K562 (cell line): ENCODE measurements around the gene ODC1. TPM values are rescaled to one million over a fixed set of nuclear protein-coding genes. Genes with fewer than 3 reads are reported as not detected.

Experiments used
- CBX8 ChIP-seq: fragments of 200-600 bp; sonication (generic); IDR thresholded peaks from 2 replicates; pipeline ENCODE4 v1.6.1; 2012; ENCODE audit warnings: borderline replicate concordance, mixed run types, low read depth, mild to moderate bottlenecking, moderate library complexity, mixed read lengths, low read length, control low read depth, inconsistent platforms; ENCODE audit not compliant: poor library complexity, severe bottlenecking; ENCODE audit errors: extremely low read depth
- CHCHD3 ChIP-seq: fragments of 250-450 bp; sonication (Bioruptor Pico); IDR thresholded peaks from 2 replicates; pipeline ENCODE4 v2.1.2; 2022; ENCODE audit warnings: mild to moderate bottlenecking
- CXXC5 ChIP-seq: fragments of 250-450 bp; sonication (Bioruptor Pico); IDR thresholded peaks from 2 replicates; pipeline ENCODE4 v1.8.0; 2022; ENCODE audit warnings: inconsistent platforms, mild to moderate bottlenecking, moderate library complexity
- E2F3 ChIP-seq: fragments of 250-450 bp; sonication (Bioruptor Pico); IDR thresholded peaks from 2 replicates; pipeline ENCODE4 v1.4.0; 2020; ENCODE audit warnings: mild to moderate bottlenecking
- KDM1A ChIP-seq, 2 experiments: fragments of 450-650 bp; IDR thresholded peaks; 2 replicates each; pipeline ENCODE4 v1.6.1; 2016; ENCODE audit warnings: mild to moderate bottlenecking in 2 of 2
- L3MBTL2 ChIP-seq: fragments of 450-650 bp; IDR thresholded peaks from 2 replicates; pipeline ENCODE4 v1.6.1; 2016; ENCODE audit warnings: mild to moderate bottlenecking, moderate library complexity
- NR3C1 ChIP-seq: sonication (generic); formaldehyde crosslinking; IDR thresholded peaks from 2 replicates; pipeline ENCODE4 v1.8.1; 2022; ENCODE audit warnings: missing genetic modification reagents
- POLR2H ChIP-seq: IDR thresholded peaks from 2 replicates; pipeline ENCODE4 v1.6.1; 2016; ENCODE audit warnings: missing genetic modification characterization, low read depth, mild to moderate bottlenecking, control low read depth, missing compliant biosample characterization, moderate library complexity
- RNF219 ChIP-seq: fragments of 250-450 bp; sonication (Bioruptor Pico); IDR thresholded peaks from 2 replicates; pipeline ENCODE4 v1.5.0; 2022; ENCODE audit warnings: mild to moderate bottlenecking
- SIN3B ChIP-seq: fragments of 450-650 bp; IDR thresholded peaks from 2 replicates; pipeline ENCODE4 v1.6.1; 2017; ENCODE audit warnings: low read depth, mild to moderate bottlenecking, moderate library complexity
- SNRNP70 ChIP-seq: fragments of 200-400 bp; formaldehyde crosslinking; optimal IDR thresholded peaks from 2 replicates; pipeline ENCODE3; 2017; ENCODE audit warnings: low read depth, low read length
- SRSF7 ChIP-seq: fragments of 200-400 bp; formaldehyde crosslinking; optimal IDR thresholded peaks from 2 replicates; pipeline ENCODE3; 2017; ENCODE audit warnings: mild to moderate bottlenecking, low read depth, low read length
- STAG1 ChIP-seq: sonication (generic); formaldehyde crosslinking; IDR thresholded peaks from 2 replicates; pipeline ENCODE4 v1.5.0; 2020; ENCODE audit warnings: missing genetic modification reagents, borderline replicate concordance
- TAF1 ChIP-seq: IDR thresholded peaks from 2 replicates; pipeline ENCODE4 v1.6.1; 2011; ENCODE audit warnings: mild to moderate bottlenecking, low read length, moderate library complexity; ENCODE audit not compliant: insufficient read depth, control insufficient read depth, severe bottlenecking; ENCODE audit errors: extremely low read depth
- U2AF2 ChIP-seq: fragments of 200-400 bp; formaldehyde crosslinking; optimal IDR thresholded peaks from 2 replicates; pipeline ENCODE3; 2017; ENCODE audit warnings: low read depth, mild to moderate bottlenecking, low read length
- ZBTB11 ChIP-seq, 3 experiments: fragments of 200-800 bp in 1 of 3; fragments of 250-450 bp in 1 of 3; fragments of 450-650 bp in 1 of 3; sonication (Bioruptor Pico) in 1 of 3; sonication (Bioruptor generic) in 1 of 3; formaldehyde crosslinking in 1 of 3; IDR thresholded peaks; 2 replicates each; pipeline versions ENCODE4 v1.6.1 to v1.8.0; 2016 to 2022; ENCODE audit warnings: mild to moderate bottlenecking in 2 of 3, missing genetic modification characterization in 2 of 3, missing compliant biosample characterization in 1 of 3, moderate library complexity in 1 of 3
- ZNF175 ChIP-seq: fragments of 200-800 bp; sonication (Bioruptor generic); IDR thresholded peaks from 2 replicates; pipeline ENCODE4 v1.6.1; 2016; ENCODE audit warnings: low read depth, mild to moderate bottlenecking, missing genetic modification characterization, missing compliant biosample characterization
- ZNF347 ChIP-seq: fragments of 450-650 bp; formaldehyde crosslinking; IDR thresholded peaks from 2 replicates; pipeline ENCODE4 v1.4.0; 2020; ENCODE audit warnings: low read depth, mild to moderate bottlenecking, moderate library complexity
- ZNF583 ChIP-seq: fragments of 250-450 bp; sonication (Bioruptor Pico); IDR thresholded peaks from 2 replicates; pipeline ENCODE4 v1.4.0; 2020
- polyA plus RNA-seq, 8 experiments: library from polyadenylated mRNA; depleted of rRNA in 4 of 8; stranded (reverse) in 5 of 8; unstranded in 3 of 8; fragments of >200 nt; fragmentation: Nextera tagmentation in 2 of 8; fragmentation: Illumina TruSeq in 1 of 8; extraction: Ambion mirVana in 2 of 8; extraction: Trizol in 1 of 8; gene quantifications; 2 replicates each; pipeline versions ENCODE4 v1.2.1 to v1.2.3, GENCODE V29; 2011 to 2014; ENCODE audit warnings: inconsistent platforms in 1 of 8, missing spikeins in 1 of 8
- total RNA-seq, 7 experiments: library from RNA; depleted of rRNA in 6 of 7; stranded (reverse); fragments of >200 nt in 6 of 7; fragmentation: Illumina TruSeq in 2 of 7; extraction: Trizol in 2 of 7; gene quantifications; 2 replicates each; pipeline versions ENCODE4 v1.2.1 to v1.2.3, GENCODE V29; 2011 to 2021; ENCODE audit warnings: low replicate concordance in 1 of 7
- TF ChIP-seq, protein P1 (sequence below): fragments of 250-450 bp; sonication (Bioruptor Pico); IDR thresholded peaks from 2 replicates; pipeline ENCODE4 v1.9.0; 2021; ENCODE audit warnings: mild to moderate bottlenecking, inconsistent platforms

Gene ODC1
- total and polyA plus RNA-seq, 9 of the 15 experiments (the other 6 are each of a cell fraction or from before 2014, with no cell fraction given): 142 to 563 (median 457) TPM

DNA sequence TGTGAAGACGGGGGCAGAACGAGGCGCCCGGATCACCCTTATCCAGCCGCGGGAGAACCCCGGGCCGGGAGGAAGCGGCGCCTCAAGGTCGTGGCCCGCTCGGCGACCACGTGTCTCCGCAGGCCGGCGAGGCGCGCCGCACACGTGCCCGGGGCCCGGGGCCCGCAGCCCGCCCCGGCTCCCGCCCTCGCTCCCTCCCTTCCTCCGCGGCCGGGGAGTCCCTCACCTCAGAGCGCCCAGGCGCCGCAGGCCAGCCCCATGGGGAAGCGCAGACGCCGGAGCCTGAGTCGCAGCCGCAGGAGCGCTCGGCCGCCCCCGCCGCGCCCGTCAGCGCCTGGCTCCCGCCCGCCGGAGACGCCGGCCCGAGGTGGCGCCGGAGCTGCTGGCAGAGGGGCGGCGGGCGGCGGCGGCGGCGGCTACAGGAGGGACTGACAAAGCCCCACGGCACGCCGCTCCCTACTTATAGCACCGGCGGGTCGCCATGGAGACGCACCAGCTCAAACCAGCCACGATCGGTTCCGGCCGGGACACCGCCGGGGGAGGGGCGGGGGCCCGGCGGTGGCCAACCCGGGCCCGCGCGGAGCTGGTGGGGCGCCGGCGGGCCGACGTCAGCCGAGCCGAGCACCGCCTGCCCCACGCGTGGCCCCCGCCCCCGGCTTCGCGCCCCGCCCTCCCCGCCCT, at the start of gene ODC1 (continued):
- 0 out of 2 replicates have a peak, but pooled peaks have one; percentile 1 for TF ChIP-seq ZNF175 (CRISPR knock-in tag)
- TF ChIP-seq, protein P1, sequence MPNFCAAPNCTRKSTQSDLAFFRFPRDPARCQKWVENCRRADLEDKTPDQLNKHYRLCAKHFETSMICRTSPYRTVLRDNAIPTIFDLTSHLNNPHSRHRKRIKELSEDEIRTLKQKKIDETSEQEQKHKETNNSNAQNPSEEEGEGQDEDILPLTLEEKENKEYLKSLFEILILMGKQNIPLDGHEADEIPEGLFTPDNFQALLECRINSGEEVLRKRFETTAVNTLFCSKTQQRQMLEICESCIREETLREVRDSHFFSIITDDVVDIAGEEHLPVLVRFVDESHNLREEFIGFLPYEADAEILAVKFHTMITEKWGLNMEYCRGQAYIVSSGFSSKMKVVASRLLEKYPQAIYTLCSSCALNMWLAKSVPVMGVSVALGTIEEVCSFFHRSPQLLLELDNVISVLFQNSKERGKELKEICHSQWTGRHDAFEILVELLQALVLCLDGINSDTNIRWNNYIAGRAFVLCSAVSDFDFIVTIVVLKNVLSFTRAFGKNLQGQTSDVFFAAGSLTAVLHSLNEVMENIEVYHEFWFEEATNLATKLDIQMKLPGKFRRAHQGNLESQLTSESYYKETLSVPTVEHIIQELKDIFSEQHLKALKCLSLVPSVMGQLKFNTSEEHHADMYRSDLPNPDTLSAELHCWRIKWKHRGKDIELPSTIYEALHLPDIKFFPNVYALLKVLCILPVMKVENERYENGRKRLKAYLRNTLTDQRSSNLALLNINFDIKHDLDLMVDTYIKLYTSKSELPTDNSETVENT (CRISPR knock-in tag): peak; percentile 85
- no peak for TF ChIP-seq ZNF347
- TF ChIP-seq CBX8: no peak
- peak; percentile 71; the same call in 1 of the 2 replicates for TF ChIP-seq ZNF583 (CRISPR knock-in tag)
- no peak for TF ChIP-seq SRSF7
- no peak for TF ChIP-seq U2AF2
- TF ChIP-seq RNF219 (CRISPR knock-in tag): no peak
- peak in 1 of 2 experiments; percentile 16; a peak in 1 of 4 replicates for TF ChIP-seq KDM1A (IDR thresholded peaks at IDR 0.05)
- peak; percentile 91 for TF ChIP-seq NR3C1 (CRISPR knock-in tag)
- peak; percentile 76 for TF ChIP-seq E2F3 (CRISPR knock-in tag)
- TF ChIP-seq CXXC5 (CRISPR knock-in tag): peak; percentile 87
- TF ChIP-seq CHCHD3 (CRISPR knock-in tag): no peak
- TF ChIP-seq SNRNP70: no peak
- TF ChIP-seq POLR2H: peak; percentile 96
- peak; percentile 64 for TF ChIP-seq TAF1
- peak; percentile 63 for TF ChIP-seq SIN3B
- peak in 1 of 3 experiments; percentile 27; a peak in 1 of 6 replicates for TF ChIP-seq ZBTB11 (CRISPR knock-in tag; IDR thresholded peaks at IDR 0.05)
- peak; percentile 99 for TF ChIP-seq L3MBTL2
- TF ChIP-seq STAG1 (CRISPR knock-in tag): peak; percentile 52; the same call in 1 of the 2 replicates
